Neural cell (in vitro differentiated cells): ENCODE data around the gene COBL. TPM values are rescaled to one million over a fixed set of nuclear protein-coding genes. Genes with fewer than 3 reads are reported as not detected.

Experiments used
- H2AFZ ChIP-seq: fragments of 200-600, 300-800 bp; sonication (generic), shearing (Covaris generic); 2 replicates; pipeline ENCODE4 v1.6.0; 2014; ENCODE audit warnings: low read depth, mild to moderate bottlenecking, antibody characterized with exemption, low read length, moderate library complexity
- H3F3A ChIP-seq: fragments of 200-600 bp; shearing (Covaris generic); 2 replicates; pipeline ENCODE4 v1.6.1; 2016; ENCODE audit warnings: mild to moderate bottlenecking, moderate library complexity, mixed read lengths, antibody characterized with exemption, low read length; ENCODE audit not compliant: insufficient read depth, poor library complexity, severe bottlenecking
- H3K27ac ChIP-seq: fragments of 200-600, 300-800 bp; sonication (generic), shearing (Covaris generic); 2 replicates; pipeline ENCODE4 v1.5.1; 2014; ENCODE audit warnings: mild to moderate bottlenecking, low read length, moderate library complexity
- H3K27me3 ChIP-seq: fragments of 300-800, 200-600 bp; sonication (generic), shearing (Covaris generic); 2 replicates; pipeline ENCODE4 v1.6.0; 2014; ENCODE audit warnings: mild to moderate bottlenecking, low read depth, low read length, moderate library complexity; ENCODE audit not compliant: insufficient read depth
- H3K36me3 ChIP-seq: fragments of 300-800, 200-600 bp; sonication (generic), shearing (Covaris generic); 2 replicates; pipeline ENCODE4 v1.5.1; 2014; ENCODE audit warnings: mild to moderate bottlenecking, antibody characterized with exemption, low read length, moderate library complexity; ENCODE audit not compliant: insufficient read depth
- H3K4me2 ChIP-seq: fragments of 300-800, 200-600 bp; sonication (generic), shearing (Covaris generic); 2 replicates; pipeline ENCODE4 v1.6.0; 2014; ENCODE audit warnings: mild to moderate bottlenecking, low read length
- H3K4me3 ChIP-seq: fragments of 300-800, 200-600 bp; sonication (generic), shearing (Covaris generic); 2 replicates; pipeline ENCODE4 v1.5.1; 2014; ENCODE audit warnings: mild to moderate bottlenecking, low read length, moderate library complexity
- H3K79me2 ChIP-seq: fragments of 200-600 bp; shearing (Covaris generic); replicated peaks from 2 replicates; pipeline ENCODE4 v1.6.0; 2014; ENCODE audit warnings: mild to moderate bottlenecking, low read length, moderate library complexity; ENCODE audit not compliant: insufficient read depth
- H3K9ac ChIP-seq: fragments of 300-800, 200-600 bp; sonication (generic), shearing (Covaris generic); 2 replicates; pipeline ENCODE4 v1.6.1; 2016; ENCODE audit warnings: mild to moderate bottlenecking, low read length, mixed read lengths
- H3K9me2 ChIP-seq: fragments of 200-600 bp; shearing (Covaris generic); 2 replicates; pipeline ENCODE4 v1.6.1; 2016; ENCODE audit warnings: mild to moderate bottlenecking, low read length, mixed read lengths; ENCODE audit not compliant: insufficient read depth
- H3K9me3 ChIP-seq: fragments of 200-600, 300-800 bp; sonication (generic), shearing (Covaris generic); 2 replicates; pipeline ENCODE4 v1.6.1; 2016; ENCODE audit warnings: mild to moderate bottlenecking, mixed run types, low read length, moderate library complexity, mixed read lengths
- H4K20me1 ChIP-seq: fragments of 200-600 bp; shearing (Covaris generic); 2 replicates; pipeline ENCODE4 v1.6.1; 2016; ENCODE audit warnings: mild to moderate bottlenecking, mixed run types; ENCODE audit not compliant: insufficient read depth
- EP300 ChIP-seq: fragments of 450-650 bp; conservative IDR thresholded peaks from 2 replicates; pipeline ENCODE4 v1.6.1; 2014; ENCODE audit warnings: antibody characterized with exemption, mild to moderate bottlenecking, moderate library complexity; ENCODE audit not compliant: poor library complexity, severe bottlenecking
- EZH2 ChIP-seq: fragments of 200-600, 300-800 bp; shearing (Covaris generic), sonication (generic); IDR thresholded peaks from 2 replicates; pipeline ENCODE4 v1.6.1; 2014; ENCODE audit warnings: antibody characterized with exemption, low read length, borderline replicate concordance, mild to moderate bottlenecking; ENCODE audit not compliant: insufficient read depth, poor library complexity, severe bottlenecking
- MXI1 ChIP-seq: fragments of 450-650 bp; conservative IDR thresholded peaks from 2 replicates; pipeline ENCODE4 v1.6.1; 2014; ENCODE audit warnings: antibody characterized with exemption, mild to moderate bottlenecking; ENCODE audit not compliant: poor library complexity, severe bottlenecking
- RAD21 ChIP-seq: fragments of 450-650 bp; conservative IDR thresholded peaks from 2 replicates; pipeline ENCODE4 v1.6.1; 2014; ENCODE audit warnings: antibody characterized with exemption, mild to moderate bottlenecking, moderate library complexity
- SMC3 ChIP-seq: fragments of 450-650 bp; conservative IDR thresholded peaks from 2 replicates; pipeline ENCODE4 v1.6.1; 2014; ENCODE audit warnings: antibody characterized with exemption, mild to moderate bottlenecking, moderate library complexity; ENCODE audit not compliant: poor library complexity
- TAF1 ChIP-seq: IDR thresholded peaks from 2 replicates; pipeline ENCODE4 v1.6.1; 2012; ENCODE audit warnings: low read depth
- polyA plus RNA-seq: library from polyadenylated mRNA; depleted of rRNA; stranded (reverse); fragments of >200 nt; gene quantifications from 2 replicates; pipeline ENCODE4 v1.2.3, GENCODE V29; 2014
- TF ChIP-seq, protein P1 (sequence below): IDR thresholded peaks from 2 replicates; pipeline ENCODE4 v1.6.1; 2012; ENCODE audit warnings: borderline replicate concordance
- TF ChIP-seq, protein P2 (sequence below): fragments of 450-650 bp; IDR thresholded peaks from 2 replicates; pipeline ENCODE4 v1.5.1; 2014; ENCODE audit warnings: antibody characterized with exemption, mild to moderate bottlenecking, moderate library complexity; ENCODE audit not compliant: poor library complexity, severe bottlenecking

COBL gene
- polyA plus RNA-seq, 1 donor from 2014 or later, result 0.12 TPM

DNA sequence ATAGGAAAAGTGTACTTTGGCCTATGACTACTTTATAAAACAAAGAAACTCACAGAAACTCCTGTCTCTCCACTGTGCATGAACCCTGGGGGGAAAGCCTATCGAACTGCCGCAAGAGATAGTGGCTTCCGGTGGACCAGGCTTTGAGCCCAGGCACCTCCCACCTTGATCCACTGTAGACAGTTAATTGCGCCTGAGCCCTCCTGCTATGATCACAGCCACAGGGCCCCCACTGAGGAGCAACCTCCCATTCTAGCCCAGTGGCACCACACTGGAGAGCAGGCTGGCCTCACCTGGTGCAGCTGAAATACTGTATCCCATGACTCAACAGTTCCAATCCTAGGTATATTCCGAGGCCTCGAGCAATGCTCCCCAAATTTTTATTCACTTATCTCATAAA is 98.8 kb downstream of the COBL start:
- no peaks in the 10 kb centered on the region for H3F3A ChIP-seq
- H3K9me2 ChIP-seq, result no peaks in the 10 kb centered on the region
- no peak overlapping the region for H3K4me2 ChIP-seq
- no peaks in the 10 kb centered on the region for H4K20me1 ChIP-seq
- H3K36me3 ChIP-seq, result no peaks in the 10 kb centered on the region
- H3K9me3 ChIP-seq, result no peaks in the 10 kb centered on the region
- H3K79me2 ChIP-seq, result no peaks in the 10 kb centered on the region
- TF ChIP-seq EP300 (no peak), TAF1 (no peak), RAD21 (no peak)
- TF ChIP-seq, protein P1, sequence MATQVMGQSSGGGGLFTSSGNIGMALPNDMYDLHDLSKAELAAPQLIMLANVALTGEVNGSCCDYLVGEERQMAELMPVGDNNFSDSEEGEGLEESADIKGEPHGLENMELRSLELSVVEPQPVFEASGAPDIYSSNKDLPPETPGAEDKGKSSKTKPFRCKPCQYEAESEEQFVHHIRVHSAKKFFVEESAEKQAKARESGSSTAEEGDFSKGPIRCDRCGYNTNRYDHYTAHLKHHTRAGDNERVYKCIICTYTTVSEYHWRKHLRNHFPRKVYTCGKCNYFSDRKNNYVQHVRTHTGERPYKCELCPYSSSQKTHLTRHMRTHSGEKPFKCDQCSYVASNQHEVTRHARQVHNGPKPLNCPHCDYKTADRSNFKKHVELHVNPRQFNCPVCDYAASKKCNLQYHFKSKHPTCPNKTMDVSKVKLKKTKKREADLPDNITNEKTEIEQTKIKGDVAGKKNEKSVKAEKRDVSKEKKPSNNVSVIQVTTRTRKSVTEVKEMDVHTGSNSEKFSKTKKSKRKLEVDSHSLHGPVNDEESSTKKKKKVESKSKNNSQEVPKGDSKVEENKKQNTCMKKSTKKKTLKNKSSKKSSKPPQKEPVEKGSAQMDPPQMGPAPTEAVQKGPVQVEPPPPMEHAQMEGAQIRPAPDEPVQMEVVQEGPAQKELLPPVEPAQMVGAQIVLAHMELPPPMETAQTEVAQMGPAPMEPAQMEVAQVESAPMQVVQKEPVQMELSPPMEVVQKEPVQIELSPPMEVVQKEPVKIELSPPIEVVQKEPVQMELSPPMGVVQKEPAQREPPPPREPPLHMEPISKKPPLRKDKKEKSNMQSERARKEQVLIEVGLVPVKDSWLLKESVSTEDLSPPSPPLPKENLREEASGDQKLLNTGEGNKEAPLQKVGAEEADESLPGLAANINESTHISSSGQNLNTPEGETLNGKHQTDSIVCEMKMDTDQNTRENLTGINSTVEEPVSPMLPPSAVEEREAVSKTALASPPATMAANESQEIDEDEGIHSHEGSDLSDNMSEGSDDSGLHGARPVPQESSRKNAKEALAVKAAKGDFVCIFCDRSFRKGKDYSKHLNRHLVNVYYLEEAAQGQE, result no peak
- TF ChIP-seq, protein P2, sequence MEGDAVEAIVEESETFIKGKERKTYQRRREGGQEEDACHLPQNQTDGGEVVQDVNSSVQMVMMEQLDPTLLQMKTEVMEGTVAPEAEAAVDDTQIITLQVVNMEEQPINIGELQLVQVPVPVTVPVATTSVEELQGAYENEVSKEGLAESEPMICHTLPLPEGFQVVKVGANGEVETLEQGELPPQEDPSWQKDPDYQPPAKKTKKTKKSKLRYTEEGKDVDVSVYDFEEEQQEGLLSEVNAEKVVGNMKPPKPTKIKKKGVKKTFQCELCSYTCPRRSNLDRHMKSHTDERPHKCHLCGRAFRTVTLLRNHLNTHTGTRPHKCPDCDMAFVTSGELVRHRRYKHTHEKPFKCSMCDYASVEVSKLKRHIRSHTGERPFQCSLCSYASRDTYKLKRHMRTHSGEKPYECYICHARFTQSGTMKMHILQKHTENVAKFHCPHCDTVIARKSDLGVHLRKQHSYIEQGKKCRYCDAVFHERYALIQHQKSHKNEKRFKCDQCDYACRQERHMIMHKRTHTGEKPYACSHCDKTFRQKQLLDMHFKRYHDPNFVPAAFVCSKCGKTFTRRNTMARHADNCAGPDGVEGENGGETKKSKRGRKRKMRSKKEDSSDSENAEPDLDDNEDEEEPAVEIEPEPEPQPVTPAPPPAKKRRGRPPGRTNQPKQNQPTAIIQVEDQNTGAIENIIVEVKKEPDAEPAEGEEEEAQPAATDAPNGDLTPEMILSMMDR, result no peak
- no peak overlapping the region for H3K9ac ChIP-seq
- no peak overlapping the region for H3K4me3 ChIP-seq
- no peak overlapping the region for H3K27ac ChIP-seq
- no peak overlapping the region for H2AFZ ChIP-seq
- H3K27me3 ChIP-seq, result no peaks in the 10 kb centered on the region

DNA sequence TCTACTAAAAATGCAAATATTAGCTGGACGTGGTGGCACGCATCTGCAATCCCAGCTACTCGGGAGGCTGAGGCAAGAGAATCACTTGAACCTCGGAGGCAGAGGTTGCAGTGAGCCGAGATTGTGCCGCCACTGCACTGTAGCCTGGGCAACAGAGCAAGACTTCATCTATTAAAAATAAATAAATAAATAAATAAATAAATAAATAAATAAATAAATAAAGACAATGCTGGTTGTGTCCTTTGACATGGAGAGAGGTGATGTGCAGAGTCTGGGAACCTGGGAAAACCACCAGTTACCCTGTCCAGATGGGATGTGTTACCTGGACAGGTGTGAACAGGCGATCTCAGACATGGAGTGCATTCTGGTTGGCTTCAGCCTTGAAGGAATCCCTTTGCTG is 102.5 kb downstream of the COBL start:
- Histone ChIP-seq H3K9me2 (no peaks in the 10 kb centered on the region), H3K9me3 (no peaks in the 10 kb centered on the region), H3K79me2 (no peaks in the 10 kb centered on the region), H3K4me3 (no peak overlapping the region), H3K9ac (no peak overlapping the region), H3F3A (no peaks in the 10 kb centered on the region), H2AFZ (no peak overlapping the region), H3K36me3 (no peaks in the 10 kb centered on the region), H3K4me2 (no peak overlapping the region), H4K20me1 (no peaks in the 10 kb centered on the region), H3K27ac (no peak overlapping the region), H3K27me3 (no peaks in the 10 kb centered on the region)
- no peak for TF ChIP-seq RAD21
- TF ChIP-seq, protein P1, result no peak
- TF ChIP-seq MXI1, result no peak
- TF ChIP-seq EZH2, result no peak
- TF ChIP-seq TAF1, result no peak
- TF ChIP-seq SMC3, result no peak
